OCI-LY1 (cell line): ENCODE measurements around the gene ERBB4.

Experiments used
- H2AFZ ChIP-seq: fragments of 200-600 bp; sonication (generic), shearing (Covaris generic); 2 replicates; pipeline ENCODE4 v1.6.0; 2014; ENCODE audit warnings: antibody characterized with exemption, mild to moderate bottlenecking, low read length
- H3F3A ChIP-seq: fragments of 200-600 bp; sonication (generic), shearing (Covaris generic); 2 replicates; pipeline ENCODE4 v1.6.0; 2014; ENCODE audit warnings: mild to moderate bottlenecking, antibody characterized with exemption, low read length, moderate library complexity; ENCODE audit not compliant: insufficient read depth
- H3K27ac ChIP-seq: fragments of 200-600 bp; sonication (generic); 2 replicates; pipeline ENCODE4 v1.5.1; 2014; ENCODE audit warnings: low read length, mixed run types, mild to moderate bottlenecking, low read depth; ENCODE audit not compliant: poor library complexity, severe bottlenecking
- H3K27me3 ChIP-seq: fragments of 200-600 bp; sonication (generic); 2 replicates; pipeline ENCODE4 v1.6.0; 2014; ENCODE audit warnings: antibody characterized with exemption, mild to moderate bottlenecking, low read length, moderate library complexity; ENCODE audit not compliant: insufficient read depth
- H3K36me3 ChIP-seq: fragments of 200-600 bp; sonication (generic); 2 replicates; pipeline ENCODE4 v1.6.1; 2014; ENCODE audit warnings: mild to moderate bottlenecking, antibody characterized with exemption, low read length, moderate library complexity, mixed read lengths; ENCODE audit not compliant: insufficient read depth
- H3K4me1 ChIP-seq: fragments of 200-600 bp; sonication (generic); 2 replicates; pipeline ENCODE4 v1.5.1; 2014; ENCODE audit warnings: mild to moderate bottlenecking, low read length, moderate library complexity; ENCODE audit not compliant: insufficient read depth, severe bottlenecking
- H3K4me2 ChIP-seq: fragments of 200-600 bp; sonication (generic), shearing (Covaris generic); 2 replicates; pipeline ENCODE4 v1.6.1; 2014; ENCODE audit warnings: low read length
- H3K4me3 ChIP-seq: fragments of 200-600 bp; sonication (generic); 2 replicates; pipeline ENCODE4 v1.5.1; 2014; ENCODE audit warnings: low read length, low read depth, mild to moderate bottlenecking, mixed read lengths; ENCODE audit not compliant: poor library complexity, severe bottlenecking
- H3K79me2 ChIP-seq: fragments of 200-600 bp; shearing (Covaris generic); 2 replicates; pipeline ENCODE4 v1.6.1; 2016; ENCODE audit warnings: mixed run types, low read length, mixed read lengths; ENCODE audit not compliant: insufficient read depth
- H3K9ac ChIP-seq: fragments of 200-600 bp; sonication (generic), shearing (Covaris generic); 2 replicates; pipeline ENCODE4 v1.6.1; 2014; ENCODE audit warnings: mild to moderate bottlenecking, low read length, mixed read lengths
- H3K9me2 ChIP-seq: fragments of 200-600 bp; sonication (generic), shearing (Covaris generic); 2 replicates; pipeline ENCODE4 v1.6.1; 2014; ENCODE audit warnings: low read depth, mild to moderate bottlenecking, low read length, mixed read lengths
- H3K9me3 ChIP-seq: fragments of 200-600 bp; shearing (Covaris generic); 2 replicates; pipeline ENCODE4 v1.6.1; 2014; ENCODE audit warnings: low read length, mixed read lengths
- H4K20me1 ChIP-seq: fragments of 200-600 bp; sonication (generic), shearing (Covaris generic); 2 replicates; pipeline ENCODE4 v1.6.0; 2016; ENCODE audit warnings: mild to moderate bottlenecking, low read length; ENCODE audit not compliant: insufficient read depth
- CTCF ChIP-seq: fragments of 200-600 bp; sonication (generic), shearing (Covaris generic); IDR thresholded peaks from 2 replicates; pipeline ENCODE4 v1.5.1; 2017; ENCODE audit warnings: mild to moderate bottlenecking, antibody characterized with exemption, low read length, moderate library complexity, mixed read lengths
- EZH2 ChIP-seq: fragments of 200-600 bp; sonication (generic), shearing (Covaris generic); IDR thresholded peaks from 2 replicates; pipeline ENCODE4 v1.8.0; 2017; ENCODE audit warnings: borderline replicate concordance, mixed run types, mild to moderate bottlenecking, antibody characterized with exemption, low read length, moderate library complexity, mixed read lengths

ERBB4 gene

GRCh38 chr2:212181646-212182045 is 357.0 kb downstream of the ERBB4 start:
- no peaks in the 10 kb centered on the region for H3K36me3 ChIP-seq
- no peak overlapping the region for H2AFZ ChIP-seq
- no peak overlapping the region for H3K27ac ChIP-seq
- no peaks in the 10 kb centered on the region for H4K20me1 ChIP-seq
- H3K4me2 ChIP-seq, result no peak overlapping the region
- H3F3A ChIP-seq, result no peaks in the 10 kb centered on the region
- H3K27me3 ChIP-seq, result no peaks in the 10 kb centered on the region
- no peaks in the 10 kb centered on the region for H3K79me2 ChIP-seq
- H3K4me3 ChIP-seq, result no peak overlapping the region
- H3K4me1 ChIP-seq, result no peaks in the 10 kb centered on the region
- no peak overlapping the region for H3K9ac ChIP-seq
- H3K9me2 ChIP-seq, result no peaks in the 10 kb centered on the region
- no peaks in the 10 kb centered on the region for H3K9me3 ChIP-seq
- TF ChIP-seq EZH2, result no peak
- TF ChIP-seq CTCF, result no peak

DNA sequence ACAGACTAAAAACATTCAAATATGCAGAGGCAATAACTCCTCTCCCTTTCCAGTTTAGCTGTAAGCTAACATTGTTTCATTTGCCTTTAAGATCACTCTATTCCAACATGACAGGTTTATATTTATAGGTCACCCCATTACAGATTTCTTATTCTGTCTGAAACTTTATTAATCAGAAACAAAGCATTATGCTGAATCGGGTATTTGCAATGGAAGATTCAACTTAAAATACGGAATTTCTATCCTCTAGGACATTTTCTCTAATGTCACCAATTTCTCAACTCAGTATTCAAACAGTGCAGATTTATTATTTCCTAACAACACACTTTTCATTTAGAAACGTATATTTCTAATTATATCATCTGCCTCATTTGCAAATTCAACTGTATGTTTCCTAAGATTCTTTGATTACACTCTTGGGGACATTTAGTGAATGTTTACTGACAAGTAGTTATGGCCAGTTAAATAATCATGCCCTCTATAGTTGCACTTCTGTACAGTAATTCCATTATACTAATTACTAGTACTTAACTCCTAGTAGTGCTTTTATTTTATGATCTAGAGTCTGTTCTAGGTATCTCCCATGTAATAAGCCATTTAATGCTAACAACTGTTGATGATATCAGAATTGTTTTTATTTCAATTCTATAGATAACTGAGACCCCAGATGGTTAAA is 358.1 kb downstream of the ERBB4 start:
- no peak overlapping the region for H3K27ac ChIP-seq
- H3F3A ChIP-seq, result no peaks in the 10 kb centered on the region
- no peaks in the 10 kb centered on the region for H3K9me3 ChIP-seq
- no peak overlapping the region for H2AFZ ChIP-seq
- no peak overlapping the region for H3K4me2 ChIP-seq
- no peak overlapping the region for H3K9ac ChIP-seq
- no peaks in the 10 kb centered on the region for H4K20me1 ChIP-seq
- H3K4me3 ChIP-seq, result no peak overlapping the region
- no peak for TF ChIP-seq CTCF
- TF ChIP-seq EZH2, result no peak
- no peaks in the 10 kb centered on the region for H3K9me2 ChIP-seq
- H3K4me1 ChIP-seq, result no peaks in the 10 kb centered on the region
- H3K79me2 ChIP-seq, result no peaks in the 10 kb centered on the region
- H3K27me3 ChIP-seq, result no peaks in the 10 kb centered on the region
- H3K36me3 ChIP-seq, result no peaks in the 10 kb centered on the region

DNA sequence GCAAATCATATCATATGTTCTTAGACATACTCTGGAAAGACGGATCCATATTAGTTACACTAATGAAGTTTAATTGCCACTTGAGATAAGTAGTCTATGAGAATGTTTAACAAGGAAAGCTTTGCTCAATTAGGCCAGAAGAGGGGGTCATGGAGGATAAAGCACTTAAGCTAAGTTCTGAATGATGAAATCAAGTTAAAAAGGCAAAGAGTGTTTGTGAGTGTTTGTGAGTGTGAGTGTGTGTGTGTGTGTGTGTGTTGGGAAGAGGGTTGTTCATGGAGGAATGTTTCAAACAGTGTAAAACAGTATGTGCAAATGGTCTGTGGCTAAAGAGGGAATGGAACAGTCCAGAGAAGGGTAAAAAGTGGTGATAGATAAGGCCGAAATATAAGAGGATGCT is 360.9 kb downstream of the ERBB4 start:
- Histone ChIP-seq H3K27ac (no peak overlapping the region), H4K20me1 (no peaks in the 10 kb centered on the region), H2AFZ (no peak overlapping the region), H3K9me3 (no peaks in the 10 kb centered on the region), H3K4me3 (no peak overlapping the region), H3K9ac (no peak overlapping the region), H3K9me2 (no peaks in the 10 kb centered on the region), H3F3A (no peaks in the 10 kb centered on the region), H3K27me3 (no peaks in the 10 kb centered on the region), H3K4me2 (no peak overlapping the region), H3K4me1 (peaks cover 5% of the 10 kb centered on the region), H3K79me2 (no peaks in the 10 kb centered on the region), H3K36me3 (no peaks in the 10 kb centered on the region)
- no peak for TF ChIP-seq EZH2
- TF ChIP-seq CTCF, result peak; percentile 43; the same call in 1 of the 2 replicates
